Uterus (tissue), 2 donors: ENCODE results near the gene SP2.
A peak's percentile ranks its signal among the peaks of the same experiment; 100 is the strongest.

Source experiments
- POLR2A ChIP-seq, 2 donors: fragments of 450-650 bp; IDR thresholded peaks; one replicate each; pipeline ENCODE4 v1.6.1; 2016; ENCODE audit warnings: antibody characterized with exemption in 2 of 2, mild to moderate bottlenecking in 1 of 2, moderate library complexity in 1 of 2
- TF ChIP-seq, protein P1 (sequence below), 4 experiments: fragments of 200-600 bp in 2 of 4; fragments of 450-650 bp in 2 of 4; sonication (generic) in 2 of 4; IDR thresholded peaks; one replicate each; pipeline ENCODE4 v1.5.1; 2016 to 2019; ENCODE audit warnings: antibody characterized with exemption in 4 of 4, mild to moderate bottlenecking in 2 of 4, moderate library complexity in 1 of 4

DNA sequence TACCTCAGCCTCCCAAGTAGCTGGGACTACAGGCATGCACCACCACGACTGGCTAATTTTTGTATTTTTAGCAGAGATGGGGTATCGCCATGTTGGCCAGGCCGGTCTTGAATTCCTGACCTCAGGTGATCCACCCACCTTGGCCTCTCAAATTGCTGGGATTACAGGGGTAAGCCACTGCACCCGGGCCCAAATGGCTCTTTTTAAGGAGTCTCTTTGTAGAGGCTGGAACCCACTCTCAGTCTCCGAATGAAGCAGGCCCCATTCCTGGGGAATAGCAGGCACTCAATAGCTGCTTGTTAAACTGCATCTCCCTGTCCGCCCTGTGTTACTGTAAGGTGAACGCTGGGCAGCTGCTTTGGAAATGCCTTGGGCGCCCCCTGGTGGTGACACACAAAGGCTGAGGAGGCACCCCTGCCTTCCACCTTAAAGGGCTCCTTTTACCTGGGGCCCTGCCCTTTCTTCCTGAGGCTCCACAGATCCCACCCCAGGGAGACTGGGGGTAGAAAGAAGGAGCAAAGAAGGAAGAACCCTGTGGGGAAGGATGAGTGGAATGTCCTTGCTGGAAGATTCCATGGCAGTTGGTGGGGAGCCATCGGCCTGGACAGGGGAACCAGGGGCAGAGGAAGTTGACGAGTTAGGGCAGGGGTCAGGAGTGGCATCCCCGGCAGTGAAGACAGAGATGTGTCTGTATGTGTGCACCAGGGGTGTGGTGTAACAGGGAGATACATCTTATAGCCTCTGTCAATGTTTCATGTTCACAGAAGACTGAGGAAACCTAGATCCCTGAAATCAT, 6.1 kb upstream of the SP2 start:
- TF ChIP-seq, protein P1, sequence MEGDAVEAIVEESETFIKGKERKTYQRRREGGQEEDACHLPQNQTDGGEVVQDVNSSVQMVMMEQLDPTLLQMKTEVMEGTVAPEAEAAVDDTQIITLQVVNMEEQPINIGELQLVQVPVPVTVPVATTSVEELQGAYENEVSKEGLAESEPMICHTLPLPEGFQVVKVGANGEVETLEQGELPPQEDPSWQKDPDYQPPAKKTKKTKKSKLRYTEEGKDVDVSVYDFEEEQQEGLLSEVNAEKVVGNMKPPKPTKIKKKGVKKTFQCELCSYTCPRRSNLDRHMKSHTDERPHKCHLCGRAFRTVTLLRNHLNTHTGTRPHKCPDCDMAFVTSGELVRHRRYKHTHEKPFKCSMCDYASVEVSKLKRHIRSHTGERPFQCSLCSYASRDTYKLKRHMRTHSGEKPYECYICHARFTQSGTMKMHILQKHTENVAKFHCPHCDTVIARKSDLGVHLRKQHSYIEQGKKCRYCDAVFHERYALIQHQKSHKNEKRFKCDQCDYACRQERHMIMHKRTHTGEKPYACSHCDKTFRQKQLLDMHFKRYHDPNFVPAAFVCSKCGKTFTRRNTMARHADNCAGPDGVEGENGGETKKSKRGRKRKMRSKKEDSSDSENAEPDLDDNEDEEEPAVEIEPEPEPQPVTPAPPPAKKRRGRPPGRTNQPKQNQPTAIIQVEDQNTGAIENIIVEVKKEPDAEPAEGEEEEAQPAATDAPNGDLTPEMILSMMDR (IDR thresholded peaks at IDR 0.05): peak; percentile 94 to 97 (median 94)
- no peak for TF ChIP-seq POLR2A (IDR thresholded peaks at IDR 0.05)
